ENCODE measurements around the gene INTS3. TPM values are rescaled to one million over a fixed set of nuclear protein-coding genes. Genes with fewer than 3 reads are reported as not detected.

INTS3 gene
- total RNA-seq, 1 donor from 2014 or later, result 39.5 TPM

- H3K9me3 Mint-ChIP-seq (ENCODE audit: unreplicated experiment), result no peaks in the 10 kb centered on the region
- no peak overlapping the region for H3K4me3 Mint-ChIP-seq (ENCODE audit: unreplicated experiment)
- Histone ChIP-seq H3K79me2 (ENCODE audit: insufficient read depth, low read length) (no peaks in the 10 kb centered on the region), H2AFZ (ENCODE audit: low read depth, low read length) (no peak overlapping the region), H3K27me3 (ENCODE audit: insufficient read depth, low read length) (no peaks in the 10 kb centered on the region), H3K4me2 (ENCODE audit: low read length) (no peak overlapping the region), H3K36me3 (ENCODE audit: insufficient read depth, low read length) (no peaks in the 10 kb centered on the region), H3K27ac (ENCODE audit: low read depth, low read length) (no peak overlapping the region), H3K9me3 (ENCODE audit: insufficient read depth, low read depth, low read length) (no peaks in the 10 kb centered on the region), H3K9ac (ENCODE audit: low read length) (no peak overlapping the region), H4K20me1 (ENCODE audit: insufficient read depth, low read length) (peaks cover 8% of the 10 kb centered on the region), H3K4me1 (ENCODE audit: insufficient read depth, low read length) (peaks cover 4% of the 10 kb centered on the region), H3K4me3 (ENCODE audit: insufficient read depth, low read depth, low read length) (no peak overlapping the region)
- TF ChIP-seq, protein P1, sequence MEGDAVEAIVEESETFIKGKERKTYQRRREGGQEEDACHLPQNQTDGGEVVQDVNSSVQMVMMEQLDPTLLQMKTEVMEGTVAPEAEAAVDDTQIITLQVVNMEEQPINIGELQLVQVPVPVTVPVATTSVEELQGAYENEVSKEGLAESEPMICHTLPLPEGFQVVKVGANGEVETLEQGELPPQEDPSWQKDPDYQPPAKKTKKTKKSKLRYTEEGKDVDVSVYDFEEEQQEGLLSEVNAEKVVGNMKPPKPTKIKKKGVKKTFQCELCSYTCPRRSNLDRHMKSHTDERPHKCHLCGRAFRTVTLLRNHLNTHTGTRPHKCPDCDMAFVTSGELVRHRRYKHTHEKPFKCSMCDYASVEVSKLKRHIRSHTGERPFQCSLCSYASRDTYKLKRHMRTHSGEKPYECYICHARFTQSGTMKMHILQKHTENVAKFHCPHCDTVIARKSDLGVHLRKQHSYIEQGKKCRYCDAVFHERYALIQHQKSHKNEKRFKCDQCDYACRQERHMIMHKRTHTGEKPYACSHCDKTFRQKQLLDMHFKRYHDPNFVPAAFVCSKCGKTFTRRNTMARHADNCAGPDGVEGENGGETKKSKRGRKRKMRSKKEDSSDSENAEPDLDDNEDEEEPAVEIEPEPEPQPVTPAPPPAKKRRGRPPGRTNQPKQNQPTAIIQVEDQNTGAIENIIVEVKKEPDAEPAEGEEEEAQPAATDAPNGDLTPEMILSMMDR (IDR thresholded peaks at IDR 0.05; ENCODE audit: insufficient read depth, low read depth, low read length), result no peak
- peaks cover 10% of the 10 kb centered on the region for H3K36me3 Mint-ChIP-seq (ENCODE audit: low read depth, unreplicated experiment)
- H3K27ac Mint-ChIP-seq (ENCODE audit: unreplicated experiment), result no peak overlapping the region
- peaks cover 6% of the 10 kb centered on the region for H3K4me1 Mint-ChIP-seq (ENCODE audit: low read depth, unreplicated experiment)
- no peak for FAIRE-seq
- H3K27me3 Mint-ChIP-seq (ENCODE audit: low read depth, unreplicated experiment), result no peaks in the 10 kb centered on the region
- no peak for DNase-seq (ENCODE audit: low read depth)
These were observed 72.7 kb downstream of the INTS3 start for GRCh38 chr1:153800516-153800915.

- H3K79me2 ChIP-seq (ENCODE audit: insufficient read depth, low read length), result no peaks in the 10 kb centered on the region
- no peak overlapping the region for H3K9ac ChIP-seq (ENCODE audit: low read length)
- no peak for DNase-seq (ENCODE audit: low read depth)
- H3K27me3 ChIP-seq (ENCODE audit: insufficient read depth, low read length), result no peaks in the 10 kb centered on the region
- FAIRE-seq, result no peak
- H2AFZ ChIP-seq (ENCODE audit: low read depth, low read length), result no peak overlapping the region
- no peak overlapping the region for H3K4me3 ChIP-seq (ENCODE audit: insufficient read depth, low read depth, low read length)
- H3K36me3 Mint-ChIP-seq (ENCODE audit: low read depth, unreplicated experiment), result peaks cover 10% of the 10 kb centered on the region
- no peaks in the 10 kb centered on the region for H3K9me3 Mint-ChIP-seq (ENCODE audit: unreplicated experiment)
- peaks cover 8% of the 10 kb centered on the region for H3K4me1 ChIP-seq (ENCODE audit: insufficient read depth, low read length)
- no peaks in the 10 kb centered on the region for H3K9me3 ChIP-seq (ENCODE audit: insufficient read depth, low read depth, low read length)
- H3K27ac Mint-ChIP-seq (ENCODE audit: unreplicated experiment), result no peak overlapping the region
- H3K27ac ChIP-seq (ENCODE audit: low read depth, low read length), result no peak overlapping the region
- peaks cover 7% of the 10 kb centered on the region for H3K4me1 Mint-ChIP-seq (ENCODE audit: low read depth, unreplicated experiment)
- peaks cover 3% of the 10 kb centered on the region for H3K36me3 ChIP-seq (ENCODE audit: insufficient read depth, low read length)
- no peak overlapping the region for H3K4me3 Mint-ChIP-seq (ENCODE audit: unreplicated experiment)
- TF ChIP-seq EZH2 (IDR thresholded peaks at IDR 0.05; ENCODE audit: insufficient read depth, low read length), result no peak
- TF ChIP-seq, protein P1 (IDR thresholded peaks at IDR 0.05; ENCODE audit: insufficient read depth, low read depth, low read length), result no peak
- H3K4me2 ChIP-seq (ENCODE audit: low read length), result no peak overlapping the region
- no peaks in the 10 kb centered on the region for H3K27me3 Mint-ChIP-seq (ENCODE audit: low read depth, unreplicated experiment)
- peaks cover 8% of the 10 kb centered on the region for H4K20me1 ChIP-seq (ENCODE audit: insufficient read depth, low read length)
These were observed 73.3 kb downstream of the INTS3 start for GRCh38 chr1:153801028-153801625.
